Right ventricle myocardium inferior (tissue), 1 donor: ENCODE measurements around the gene HIVEP1. TPM values are rescaled to one million over a fixed set of nuclear protein-coding genes. Genes with fewer than 3 reads are reported as not detected.

Experiments used
- ATAC-seq: fragments of 200-7000 bp; cut with Tn5 transposase; one replicate; pipeline ENCODE4 v1.9.1; 2020; ENCODE audit warnings: mild to moderate bottlenecking, moderate library complexity
- DNase-seq: peaks from one replicate; pipeline ENCODE4 v3.0.0; 2021; ENCODE audit errors: missing footprints
- intact Hi-C: fragments of 100-400 bp; cut with DNase I; formaldehyde crosslinking; loops from one replicate; pipeline ENCODE4 v1.11.0; 2022
- total RNA-seq: library from RNA; stranded (reverse); fragmentation: NEBNext Ultra II Directional; extraction: Animal tissue kit (Norgen Biotek cat#: 25700); gene quantifications from one replicate; pipeline ENCODE4 v1.2.1, GENCODE V29; 2021
- donor health status: DM: no; HTN: yes; CAD: no; lungs with severe emphysema.

The HIVEP1 gene
- total RNA-seq, 1 donor from 2014 or later = 8.3 TPM

- DNase-seq (no peak), ATAC-seq (no peak)
- intact Hi-C loops = no loop called here
These were observed 54.2 kb downstream of the HIVEP1 start for GRCh38 chr6:12066297-12066696.

DNA sequence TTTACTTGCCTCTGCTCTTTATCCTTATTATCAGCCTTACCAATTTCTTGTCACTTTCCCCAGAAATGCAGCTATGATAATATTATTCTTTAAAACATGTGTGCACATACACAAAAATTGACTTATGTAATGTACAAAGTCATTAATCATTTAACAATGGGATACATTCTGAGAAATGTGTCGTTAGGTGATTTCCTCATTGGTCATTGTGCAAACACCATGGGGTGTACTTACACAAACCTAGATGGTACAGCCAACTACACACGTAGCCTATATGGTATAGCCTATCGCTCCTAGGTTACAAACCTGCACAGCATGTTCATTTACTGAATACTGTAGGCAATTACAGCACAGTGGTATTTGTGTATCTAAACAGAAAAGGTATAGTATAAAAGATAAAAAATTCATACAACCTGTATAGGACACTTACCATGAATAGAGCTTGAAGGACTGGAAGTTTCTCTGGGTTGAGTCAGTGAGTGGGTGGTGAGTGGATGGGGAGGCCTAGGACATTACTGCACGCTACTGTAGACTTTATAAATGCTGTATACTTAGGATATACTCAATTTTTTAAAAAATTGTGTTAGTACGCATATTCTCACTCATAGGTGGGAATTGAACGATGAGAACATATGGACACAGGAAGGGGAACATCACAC lies 56.9 kb downstream of the HIVEP1 start:
- ATAC-seq = no peak
- intact Hi-C loops = loop anchor here (2.0 kb wide), 1 partner anchor 16 kb away; no protein-coding TSS in a partner anchor
- no peak for DNase-seq

DNA sequence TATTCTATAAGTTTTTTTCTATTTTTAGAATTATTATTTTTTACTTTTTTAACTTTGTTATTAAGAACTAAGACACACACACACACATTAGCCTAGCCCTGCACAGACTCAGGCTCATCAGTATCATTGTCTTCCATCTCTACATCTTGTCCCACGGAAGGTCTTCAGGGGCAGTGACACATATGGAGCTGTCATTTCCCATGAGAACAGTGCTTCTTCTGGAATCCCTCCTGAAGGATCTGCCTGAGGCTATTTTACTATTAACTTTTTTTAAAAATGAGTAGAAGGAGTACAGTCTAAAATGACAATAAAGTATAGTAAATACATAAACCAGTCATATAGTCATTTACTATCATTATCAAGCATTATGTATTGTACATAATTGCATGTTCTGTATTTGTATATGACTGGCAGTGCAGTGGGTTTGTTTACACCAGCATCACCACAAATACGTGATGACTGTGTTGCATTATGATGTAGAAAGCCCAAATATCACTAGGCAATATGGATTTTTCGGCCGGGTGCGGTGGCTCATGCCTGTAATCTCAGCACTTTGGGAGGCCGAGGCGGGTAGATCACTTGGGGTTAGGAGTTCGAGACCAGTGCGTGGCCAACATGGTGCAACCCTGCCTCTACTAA lies 57.9 kb downstream of the HIVEP1 start:
- intact Hi-C loops = loop anchor here (2.0 kb wide), 1 partner anchor 15 kb away; no protein-coding TSS in a partner anchor
- no peak for ATAC-seq
- DNase-seq = no peak

GRCh38 chr6:12071064-12071615 lies 59.0 kb downstream of the HIVEP1 start:
- ATAC-seq = no peak
- intact Hi-C loops = no loop called here
- DNase-seq = no peak

DNA sequence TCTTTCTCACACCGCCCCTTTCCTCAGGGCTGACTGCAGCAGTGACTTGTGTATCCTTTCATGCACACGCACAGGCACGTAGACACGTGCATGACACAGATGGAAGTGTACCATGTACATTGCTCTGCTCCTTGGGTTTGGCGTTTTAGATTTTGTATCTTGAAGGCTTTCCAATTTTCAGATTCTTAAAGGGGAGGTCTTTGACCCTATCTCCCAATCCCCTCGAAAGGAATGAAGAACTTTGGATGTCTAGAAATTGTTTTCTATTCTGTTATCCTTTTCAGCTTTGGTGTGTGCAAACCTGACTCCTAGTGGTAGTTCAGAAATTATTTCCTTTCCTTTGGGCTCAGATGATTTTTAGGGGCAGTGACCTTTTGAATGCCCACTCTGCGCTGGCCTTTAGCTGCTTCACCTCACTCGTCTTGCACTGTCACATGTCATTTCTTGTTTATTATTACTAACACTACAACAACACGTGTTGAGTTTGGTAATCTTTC lies 63.0 kb downstream of the HIVEP1 start:
- ATAC-seq (no peak), DNase-seq (no peak)
- intact Hi-C loops = no loop called here

GRCh38 chr6:12077021-12077710 lies 65.1 kb downstream of the HIVEP1 start:
- DNase-seq = no peak

GRCh38 chr6:12078014-12078413 lies 65.9 kb downstream of the HIVEP1 start:
- ATAC-seq = no peak
- intact Hi-C loops = no loop called here
- DNase-seq = no peak

More at GRCh38 chr6:12077021-12077710, 65.1 kb downstream of the HIVEP1 start:
- ATAC-seq = no peak
- intact Hi-C loops = no loop called here

GRCh38 chr6:12081771-12082170 lies 69.7 kb downstream of the HIVEP1 start:
- ATAC-seq = no peak
- no peak for DNase-seq
- intact Hi-C loops = no loop called here

DNA sequence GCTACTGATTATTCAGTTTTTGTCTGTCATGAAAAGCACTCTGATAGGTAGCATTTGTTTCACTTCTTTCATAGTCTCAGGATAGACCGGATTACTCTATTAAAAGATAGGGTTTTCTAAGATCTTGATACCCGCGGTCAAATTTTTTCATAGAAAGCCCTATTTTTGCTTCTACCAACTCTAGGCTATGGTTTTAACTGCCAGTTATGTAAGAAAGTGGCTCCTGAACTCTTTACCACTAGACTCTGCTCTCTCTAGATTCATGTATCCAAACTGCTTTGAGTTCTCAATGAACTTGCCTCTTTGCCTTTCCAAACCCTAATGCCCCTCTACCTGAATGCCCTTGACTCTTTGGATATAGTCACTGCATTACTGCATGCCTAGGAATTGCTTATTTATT lies 70.3 kb downstream of the HIVEP1 start:
- intact Hi-C loops = no loop called here
- DNase-seq = no peak
- no peak for ATAC-seq

- DNase-seq (no peak), ATAC-seq (no peak)
- intact Hi-C loops = no loop called here
These were observed 71.2 kb downstream of the HIVEP1 start for GRCh38 chr6:12083302-12083701.

GRCh38 chr6:12083763-12084162 lies 71.7 kb downstream of the HIVEP1 start:
- no peak for DNase-seq

DNA sequence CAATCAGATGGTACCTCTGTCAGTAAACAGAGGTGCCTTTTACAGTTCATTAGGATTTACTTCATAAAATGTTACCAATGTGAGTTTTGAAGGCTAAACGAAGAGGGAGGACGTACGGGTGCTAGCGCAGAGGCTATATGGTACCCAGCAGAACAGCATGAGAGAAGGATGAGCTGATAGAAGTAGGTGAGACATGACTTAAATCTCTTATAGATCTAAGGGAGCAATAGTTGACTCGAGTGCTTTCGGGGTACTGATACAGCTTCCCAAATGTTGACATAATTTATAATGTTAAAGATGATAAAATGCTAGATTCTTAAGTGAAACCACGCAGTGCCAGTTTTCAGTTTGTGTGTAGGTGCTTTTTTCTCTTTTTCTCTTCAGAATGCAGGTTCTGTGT lies 72.6 kb downstream of the HIVEP1 start:
- intact Hi-C loops = loop anchor here (2.0 kb wide), 1 partner anchor 16 kb away; no protein-coding TSS in a partner anchor
- ATAC-seq = no peak
- DNase-seq = no peak

More at GRCh38 chr6:12083763-12084162, 71.7 kb downstream of the HIVEP1 start:
- no peak for ATAC-seq
- intact Hi-C loops = loop anchor here (2.0 kb wide), 1 partner anchor 15 kb away; no protein-coding TSS in a partner anchor

DNA sequence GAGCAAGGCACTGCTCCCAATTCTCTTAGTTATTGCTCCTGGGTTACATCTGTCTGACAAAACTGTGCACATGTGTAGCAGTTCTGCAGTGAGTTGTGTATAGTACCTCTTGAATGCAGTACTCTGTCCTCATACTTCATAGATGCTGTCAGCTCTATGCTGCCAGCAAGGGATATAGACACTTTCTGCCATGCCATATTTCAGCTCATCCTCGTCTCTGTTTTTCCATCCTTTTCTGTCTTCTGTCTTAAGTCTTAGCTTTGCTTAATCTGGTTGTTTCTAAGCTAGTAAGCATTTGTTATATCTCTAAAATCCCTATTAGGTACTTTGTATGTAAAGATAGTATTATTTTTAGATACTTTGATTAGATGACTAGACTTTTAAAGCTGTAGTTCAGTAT lies 76.4 kb downstream of the HIVEP1 start:
- no peak for ATAC-seq
- no peak for DNase-seq
- intact Hi-C loops = no loop called here

- no peak for ATAC-seq
- intact Hi-C loops = no loop called here
- no peak for DNase-seq
These were observed 78.6 kb downstream of the HIVEP1 start for GRCh38 chr6:12090714-12091113.

GRCh38 chr6:12092762-12093161 lies 80.7 kb downstream of the HIVEP1 start:
- intact Hi-C loops = no loop called here
- DNase-seq (no peak), ATAC-seq (no peak)

DNA sequence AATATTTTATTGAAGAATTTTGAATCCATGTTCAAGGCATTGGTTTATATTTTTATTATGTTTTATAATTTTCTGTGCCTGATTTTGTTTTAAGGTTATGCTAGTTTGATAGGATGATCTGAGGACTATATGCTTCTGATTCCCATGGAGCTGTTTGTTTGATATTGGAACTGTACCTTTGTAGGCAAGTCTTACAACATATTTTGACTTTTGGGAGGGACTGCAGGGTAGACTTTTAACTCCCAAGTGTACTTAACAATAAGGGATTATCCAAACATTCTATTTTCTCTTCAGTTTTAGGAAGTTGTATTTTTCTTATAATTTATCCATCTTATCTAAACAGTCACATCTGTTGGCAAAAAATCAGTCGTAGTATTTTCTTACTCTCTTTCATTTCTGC lies 82.6 kb downstream of the HIVEP1 start:
- no peak for ATAC-seq
- no peak for DNase-seq
- intact Hi-C loops = no loop called here

DNA sequence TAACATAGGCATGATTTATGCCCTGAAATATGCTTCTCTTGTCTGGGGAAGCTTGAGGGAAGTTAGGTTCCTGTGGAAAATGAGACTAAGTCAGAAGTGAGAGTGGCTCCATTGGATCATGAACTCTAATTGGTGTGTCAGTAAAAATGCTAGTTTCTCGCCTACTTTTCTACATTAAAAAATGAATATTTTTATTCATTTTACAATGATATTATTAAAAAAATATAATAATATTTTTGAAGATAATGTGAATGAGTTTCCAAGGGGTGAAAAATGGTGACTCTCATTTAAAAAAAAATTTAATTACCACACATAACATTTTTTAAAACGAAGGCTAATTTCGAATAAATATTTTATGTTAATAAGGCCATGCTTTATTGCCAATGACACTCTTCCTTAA lies 84.2 kb downstream of the HIVEP1 start:
- intact Hi-C loops = no loop called here
- no peak for DNase-seq
- no peak for ATAC-seq

DNA sequence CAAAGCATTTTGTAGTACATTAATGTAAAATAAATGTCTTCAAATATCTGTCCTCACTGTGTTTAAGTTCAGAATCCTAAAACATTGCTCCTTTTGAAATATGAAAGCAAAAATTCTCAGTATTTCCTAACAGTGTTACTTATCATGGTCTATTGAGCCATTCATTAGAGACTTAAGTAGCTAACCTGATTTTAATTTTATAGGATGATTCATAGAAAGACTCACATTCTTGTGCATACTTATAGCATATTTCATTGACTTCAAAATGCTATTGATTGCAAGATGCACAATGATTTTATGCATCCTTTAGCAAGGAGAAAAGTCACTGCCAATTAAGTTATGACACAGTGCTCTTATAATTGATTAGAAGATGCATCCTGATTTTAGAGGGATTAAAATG lies 85.7 kb downstream of the HIVEP1 start:
- ATAC-seq = no peak
- intact Hi-C loops = no loop called here
- no peak for DNase-seq

DNA sequence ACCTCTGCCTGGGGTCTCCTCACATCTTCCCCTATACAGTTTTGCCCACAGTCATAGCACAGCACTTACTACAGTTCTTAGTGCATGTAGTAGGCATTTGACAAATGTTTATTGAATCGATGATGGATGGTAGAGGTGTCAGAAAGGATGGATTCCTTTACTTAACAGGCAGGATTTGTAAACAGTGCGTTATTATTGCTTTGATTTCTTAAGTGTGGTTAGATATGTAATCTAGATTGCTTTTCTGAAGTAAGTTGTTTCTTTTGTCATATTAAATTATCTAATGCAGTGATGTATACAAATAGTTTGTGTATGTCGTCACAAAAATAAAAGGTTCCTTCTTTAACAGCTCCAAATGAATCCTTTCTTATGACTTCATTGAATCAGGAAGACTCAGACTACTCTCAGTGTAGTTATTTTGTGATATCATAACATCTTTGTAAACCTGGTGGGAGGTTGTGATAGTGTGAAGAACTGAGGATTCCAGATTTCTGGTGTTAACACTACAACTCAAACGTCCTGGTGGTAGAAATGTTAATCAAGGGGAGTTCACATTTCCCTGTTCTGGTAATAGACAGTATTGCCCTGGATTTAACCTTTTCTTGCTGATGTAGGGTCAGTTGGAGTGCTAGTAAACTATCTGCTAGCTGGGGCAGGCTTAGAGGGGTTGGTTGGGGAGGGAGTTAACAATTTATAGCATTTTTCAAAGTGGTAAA lies 87.7 kb downstream of the HIVEP1 start:
- intact Hi-C loops = no loop called here
- no peak for ATAC-seq
- no peak for DNase-seq
